ENCODE data around the gene TNFRSF19.
"Not testable (repeated sequence)": the region's sequence is repeated elsewhere in the genome, so short reads cannot be mapped to it uniquely, and the experiment has no call there.

TNFRSF19 gene

DNA sequence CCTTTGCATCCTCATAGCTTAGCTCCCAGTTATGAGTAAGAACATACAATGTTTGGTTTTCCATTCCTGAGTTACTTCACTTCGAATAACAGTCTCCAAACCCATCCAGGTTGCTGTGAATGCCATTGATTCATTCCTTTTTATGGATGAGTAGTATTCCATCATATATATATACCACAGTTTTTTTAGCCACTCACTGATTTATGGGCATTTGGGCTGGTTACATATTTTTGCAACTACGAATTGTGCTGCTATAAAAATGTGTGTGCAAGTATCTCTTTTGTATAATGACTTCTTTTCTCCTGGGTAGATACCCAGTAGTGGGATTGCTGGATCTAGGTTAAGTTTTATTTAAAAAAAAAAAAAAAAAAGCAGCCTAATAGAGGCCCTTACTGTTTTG is 14.1 kb downstream of the TNFRSF19 start:
- TF ChIP-seq, protein P1, sequence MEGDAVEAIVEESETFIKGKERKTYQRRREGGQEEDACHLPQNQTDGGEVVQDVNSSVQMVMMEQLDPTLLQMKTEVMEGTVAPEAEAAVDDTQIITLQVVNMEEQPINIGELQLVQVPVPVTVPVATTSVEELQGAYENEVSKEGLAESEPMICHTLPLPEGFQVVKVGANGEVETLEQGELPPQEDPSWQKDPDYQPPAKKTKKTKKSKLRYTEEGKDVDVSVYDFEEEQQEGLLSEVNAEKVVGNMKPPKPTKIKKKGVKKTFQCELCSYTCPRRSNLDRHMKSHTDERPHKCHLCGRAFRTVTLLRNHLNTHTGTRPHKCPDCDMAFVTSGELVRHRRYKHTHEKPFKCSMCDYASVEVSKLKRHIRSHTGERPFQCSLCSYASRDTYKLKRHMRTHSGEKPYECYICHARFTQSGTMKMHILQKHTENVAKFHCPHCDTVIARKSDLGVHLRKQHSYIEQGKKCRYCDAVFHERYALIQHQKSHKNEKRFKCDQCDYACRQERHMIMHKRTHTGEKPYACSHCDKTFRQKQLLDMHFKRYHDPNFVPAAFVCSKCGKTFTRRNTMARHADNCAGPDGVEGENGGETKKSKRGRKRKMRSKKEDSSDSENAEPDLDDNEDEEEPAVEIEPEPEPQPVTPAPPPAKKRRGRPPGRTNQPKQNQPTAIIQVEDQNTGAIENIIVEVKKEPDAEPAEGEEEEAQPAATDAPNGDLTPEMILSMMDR (IDR thresholded peaks at IDR 0.05; ENCODE audit: extremely low read depth, insufficient read depth, missing control alignments): no peak
- no peak for DNase-seq (ENCODE audit: low spot score)
- in situ Hi-C loops (cut with MboI; ENCODE audit: low pct_unique_long_range_greater_than_20kb, low sequenced_read_pairs, unreplicated experiment): no loop called here

DNA sequence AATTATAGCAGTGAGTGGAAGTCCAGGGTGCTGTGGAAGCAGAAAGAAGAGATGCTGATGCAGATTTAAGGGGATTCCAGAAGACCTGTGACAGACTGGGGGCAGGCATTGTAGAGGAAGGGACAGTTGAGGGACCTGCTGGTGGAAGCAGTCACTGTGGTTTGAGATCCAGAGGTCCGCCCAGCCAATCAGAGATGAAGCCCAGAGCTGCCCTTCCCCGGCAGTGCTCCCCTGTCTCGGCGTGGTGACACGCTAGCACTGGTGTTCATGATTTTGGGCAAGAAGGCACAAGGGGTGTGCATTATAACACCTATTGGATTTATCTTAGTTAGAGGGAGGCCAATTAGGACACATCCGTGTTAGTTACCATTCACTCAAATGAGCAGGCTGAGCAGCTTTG is 16.1 kb downstream of the TNFRSF19 start:
- TF ChIP-seq, protein P1 (IDR thresholded peaks at IDR 0.05; ENCODE audit: extremely low read depth, insufficient read depth, missing control alignments): no peak
- no peak for DNase-seq (ENCODE audit: low spot score)
- in situ Hi-C loops (cut with MboI; ENCODE audit: low pct_unique_long_range_greater_than_20kb, low sequenced_read_pairs, unreplicated experiment): no loop called here

DNA sequence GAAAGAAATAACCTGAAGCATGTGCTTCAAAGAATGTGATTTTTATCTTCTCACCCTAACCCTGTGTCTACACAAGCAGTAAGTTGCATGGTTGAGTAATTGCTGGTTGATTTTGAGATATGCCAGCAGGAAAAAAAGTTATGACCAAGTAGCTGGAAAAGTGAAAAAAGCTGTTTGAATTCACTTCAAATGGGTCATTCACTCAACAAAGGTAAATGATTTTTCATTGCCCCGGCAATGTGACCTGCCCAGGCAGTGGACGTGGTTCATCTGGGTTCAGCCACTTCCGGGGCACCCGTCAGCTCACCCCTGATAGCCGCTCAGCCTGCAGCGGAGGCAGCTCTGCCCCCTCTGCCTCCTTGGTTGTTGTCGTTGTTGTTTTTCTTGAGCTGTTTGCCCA is 18.5 kb downstream of the TNFRSF19 start:
- TF ChIP-seq, protein P1 (IDR thresholded peaks at IDR 0.05; ENCODE audit: extremely low read depth, insufficient read depth, missing control alignments): no peak
- no peak for DNase-seq (ENCODE audit: low spot score)
- in situ Hi-C loops (cut with MboI; ENCODE audit: low pct_unique_long_range_greater_than_20kb, low sequenced_read_pairs, unreplicated experiment): no loop called here

DNA sequence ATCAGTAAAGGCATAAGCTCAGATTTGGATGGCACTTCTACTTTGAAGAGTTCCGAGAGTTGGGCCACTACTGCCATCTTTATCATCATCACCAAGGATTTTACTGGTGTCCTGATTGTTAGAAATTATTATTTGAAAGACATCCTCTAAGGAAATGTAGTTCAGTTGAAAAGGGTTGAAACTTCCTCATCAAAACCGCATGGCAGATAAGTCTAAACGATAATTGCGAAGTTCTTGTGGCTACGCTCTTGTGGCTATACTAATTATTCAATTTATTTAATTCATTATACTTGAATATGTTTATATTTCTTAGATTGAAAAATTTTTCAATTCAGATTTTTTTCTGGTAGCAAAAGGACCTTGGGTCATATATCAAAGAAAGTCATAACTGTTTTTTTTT is 22.4 kb downstream of the TNFRSF19 start:
- in situ Hi-C loops (cut with MboI; ENCODE audit: low pct_unique_long_range_greater_than_20kb, low sequenced_read_pairs, unreplicated experiment): no loop called here
- DNase-seq (ENCODE audit: low spot score): no peak
- TF ChIP-seq, protein P1 (IDR thresholded peaks at IDR 0.05; ENCODE audit: extremely low read depth, insufficient read depth, missing control alignments): no peak

DNA sequence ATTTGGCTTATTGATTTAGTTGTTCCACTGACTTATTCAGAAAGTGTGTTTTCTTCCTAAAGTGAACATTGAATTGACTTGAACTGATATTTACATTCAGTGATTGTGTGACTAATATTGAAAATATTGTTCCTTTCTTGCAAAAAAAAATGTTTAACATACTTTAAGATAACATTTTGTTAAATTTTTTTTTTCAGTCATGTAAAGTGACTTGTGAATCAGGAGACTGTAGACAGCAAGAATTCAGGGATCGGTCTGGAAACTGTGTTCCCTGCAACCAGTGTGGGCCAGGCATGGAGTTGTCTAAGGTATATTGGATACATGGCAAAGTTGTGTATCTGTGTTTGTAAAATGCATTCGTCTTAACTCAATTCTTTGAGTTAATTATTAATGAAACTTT is 22.9 kb downstream of the TNFRSF19 start:
- TF ChIP-seq, protein P1 (IDR thresholded peaks at IDR 0.05; ENCODE audit: extremely low read depth, insufficient read depth, missing control alignments): no peak
- in situ Hi-C loops (cut with MboI; ENCODE audit: low pct_unique_long_range_greater_than_20kb, low sequenced_read_pairs, unreplicated experiment): no loop called here
- no peak for DNase-seq (ENCODE audit: low spot score)

DNA sequence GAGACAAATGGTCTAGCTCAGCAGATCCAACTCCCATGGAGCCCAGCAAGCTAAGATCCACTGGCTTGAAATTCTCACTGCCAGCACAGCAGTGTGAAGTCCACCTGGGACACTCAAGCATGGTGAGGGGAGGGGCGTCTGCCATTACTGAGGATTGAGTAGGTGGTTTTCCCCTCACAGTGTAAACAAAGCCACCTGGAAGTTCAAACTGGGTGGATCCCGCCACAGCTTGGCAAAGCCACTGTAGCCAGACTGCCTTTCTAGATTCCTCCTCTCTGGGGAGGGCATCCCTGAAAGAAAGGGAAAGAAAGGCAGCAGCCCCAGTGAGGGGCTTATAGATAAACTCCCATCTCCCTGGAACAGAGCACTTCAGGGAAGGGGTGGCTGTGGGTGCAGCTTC is 24.1 kb downstream of the TNFRSF19 start:
- DNase-seq (ENCODE audit: low spot score); in situ Hi-C loops (cut with MboI; ENCODE audit: low pct_unique_long_range_greater_than_20kb, low sequenced_read_pairs, unreplicated experiment): not testable (repeated sequence)

DNA sequence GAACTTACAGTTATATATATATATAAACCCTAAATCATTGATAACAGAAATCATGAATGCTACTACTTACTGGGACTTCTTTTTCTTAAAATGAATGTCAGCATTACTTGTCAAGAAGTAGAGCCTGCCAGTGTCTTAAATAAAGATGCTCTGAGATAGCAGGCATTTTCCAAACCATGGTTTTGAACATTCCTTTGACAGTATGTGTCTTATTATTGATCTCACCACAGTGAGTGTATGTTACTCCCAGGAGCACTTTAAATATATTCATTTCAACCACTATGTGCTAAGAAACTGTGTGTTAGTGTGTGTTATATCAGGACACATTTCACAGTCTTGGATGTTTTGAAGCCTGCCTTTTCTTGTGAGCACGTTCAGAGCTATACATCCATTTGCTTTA is 28.2 kb downstream of the TNFRSF19 start:
- TF ChIP-seq, protein P1 (IDR thresholded peaks at IDR 0.05; ENCODE audit: extremely low read depth, insufficient read depth, missing control alignments): no peak
- DNase-seq (ENCODE audit: low spot score): no peak
- in situ Hi-C loops (cut with MboI; ENCODE audit: low pct_unique_long_range_greater_than_20kb, low sequenced_read_pairs, unreplicated experiment): no loop called here
